ENCODE results near the gene LDB2.

LDB2 gene

GRCh38 chr4:16900325-16900724 is 1.9 kb upstream of the LDB2 start:
- no peak for TF ChIP-seq CTCF (conservative IDR thresholded peaks at IDR 0.05; ENCODE audit: low read depth)
- H3K27ac ChIP-seq: no peak overlapping the region
- CTCF ChIA-PET: no interaction called here
- POLR2A ChIA-PET (ENCODE audit: low non-redundant PET): no interaction called here
- no peak for DNase-seq (ENCODE audit: low spot score)

- no peak for TF ChIP-seq CTCF (conservative IDR thresholded peaks at IDR 0.05; ENCODE audit: low read depth)
- CTCF ChIA-PET: no interaction called here
- POLR2A ChIA-PET (ENCODE audit: low non-redundant PET): no interaction called here
- DNase-seq (ENCODE audit: low spot score): no peak
- no peak overlapping the region for H3K27ac ChIP-seq
Observed at GRCh38 chr4:16896881-16897750, 1.3 kb downstream of the LDB2 start.

- DNase-seq (ENCODE audit: low spot score): no peak
- no peak for TF ChIP-seq CTCF (conservative IDR thresholded peaks at IDR 0.05; ENCODE audit: low read depth)
- no peak overlapping the region for H3K27ac ChIP-seq
- ChIA-PET POLR2A (ENCODE audit: low non-redundant PET) (no interaction called here), CTCF (no interaction called here)
Observed at GRCh38 chr4:16894406-16894805, 4.0 kb downstream of the LDB2 start.

GRCh38 chr4:16893141-16893651 is 5.2 kb downstream of the LDB2 start:
- POLR2A ChIA-PET (ENCODE audit: low non-redundant PET): no interaction called here
- no peak overlapping the region for H3K27ac ChIP-seq
- no peak for DNase-seq (ENCODE audit: low spot score)
- CTCF ChIA-PET: interaction anchor here (0.6 kb wide), 1 partner anchor 11 kb away, joined by 3 read pairs; no protein-coding TSS in a partner anchor
- TF ChIP-seq CTCF (conservative IDR thresholded peaks at IDR 0.05; ENCODE audit: low read depth): no peak

- no peak for DNase-seq (ENCODE audit: low spot score)
- no peak for TF ChIP-seq CTCF (conservative IDR thresholded peaks at IDR 0.05; ENCODE audit: low read depth)
- ChIA-PET POLR2A (ENCODE audit: low non-redundant PET) (no interaction called here), CTCF (no interaction called here)
- no peak overlapping the region for H3K27ac ChIP-seq
Observed at GRCh38 chr4:16890651-16891050, 7.8 kb downstream of the LDB2 start.

GRCh38 chr4:16889945-16890344 is 8.5 kb downstream of the LDB2 start:
- no peak for DNase-seq (ENCODE audit: low spot score)
- no peak overlapping the region for H3K27ac ChIP-seq
- POLR2A ChIA-PET (ENCODE audit: low non-redundant PET): no interaction called here
- TF ChIP-seq CTCF (conservative IDR thresholded peaks at IDR 0.05; ENCODE audit: low read depth): no peak
- CTCF ChIA-PET: no interaction called here
